Stromal cell of bone marrow (primary cell): ENCODE data around the gene ZC3HAV1L.
"Not testable (repeated sequence)": the region's sequence is repeated elsewhere in the genome, so short reads cannot be mapped to it uniquely, and the experiment has no call there.

Source experiments
- DNase-seq: peaks from one replicate; pipeline ENCODE4 v3.0.0-alpha.2; 2012; ENCODE audit warnings: low read depth

The ZC3HAV1L gene, protein sequence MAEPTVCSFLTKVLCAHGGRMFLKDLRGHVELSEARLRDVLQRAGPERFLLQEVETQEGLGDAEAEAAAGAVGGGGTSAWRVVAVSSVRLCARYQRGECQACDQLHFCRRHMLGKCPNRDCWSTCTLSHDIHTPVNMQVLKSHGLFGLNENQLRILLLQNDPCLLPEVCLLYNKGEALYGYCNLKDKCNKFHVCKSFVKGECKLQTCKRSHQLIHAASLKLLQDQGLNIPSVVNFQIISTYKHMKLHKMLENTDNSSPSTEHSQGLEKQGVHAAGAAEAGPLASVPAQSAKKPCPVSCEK

DNA sequence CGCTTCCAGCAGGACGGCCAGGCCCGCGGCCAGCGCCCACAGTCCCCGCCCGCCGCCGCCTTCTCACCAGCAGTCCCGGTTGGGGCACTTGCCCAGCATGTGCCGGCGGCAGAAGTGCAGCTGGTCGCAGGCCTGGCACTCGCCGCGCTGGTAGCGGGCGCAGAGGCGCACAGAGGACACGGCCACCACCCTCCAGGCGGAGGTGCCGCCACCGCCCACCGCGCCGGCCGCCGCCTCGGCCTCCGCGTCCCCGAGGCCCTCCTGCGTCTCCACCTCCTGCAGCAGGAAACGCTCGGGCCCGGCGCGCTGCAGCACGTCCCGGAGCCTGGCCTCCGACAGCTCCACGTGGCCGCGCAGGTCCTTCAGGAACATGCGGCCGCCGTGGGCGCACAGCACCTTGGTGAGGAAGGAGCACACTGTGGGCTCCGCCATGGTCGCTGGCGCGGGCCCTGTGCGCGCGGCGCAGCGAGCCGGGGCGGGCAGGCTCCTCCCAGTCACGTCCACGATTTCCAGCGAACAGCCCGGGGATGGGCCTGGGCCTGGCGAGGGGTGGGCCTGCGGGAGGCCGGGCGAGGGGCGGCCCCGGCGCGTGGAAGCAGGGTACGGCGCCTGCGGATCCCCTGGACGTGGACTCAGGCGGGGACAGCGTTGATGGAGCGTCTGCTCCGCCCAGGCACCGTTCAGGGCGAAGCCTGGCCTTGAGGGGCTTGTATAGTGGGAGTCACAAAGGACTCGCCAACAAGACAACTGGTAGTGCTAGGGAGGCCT lies at the start of gene ZC3HAV1L:
Gene ZC3HAV1L, minus strand, starts transcription at position 457 of the 768 bp plus-strand sequence. Its CDS starts 25 bp downstream, at position 432.
- peak; percentile 38 for DNase-seq

DNA sequence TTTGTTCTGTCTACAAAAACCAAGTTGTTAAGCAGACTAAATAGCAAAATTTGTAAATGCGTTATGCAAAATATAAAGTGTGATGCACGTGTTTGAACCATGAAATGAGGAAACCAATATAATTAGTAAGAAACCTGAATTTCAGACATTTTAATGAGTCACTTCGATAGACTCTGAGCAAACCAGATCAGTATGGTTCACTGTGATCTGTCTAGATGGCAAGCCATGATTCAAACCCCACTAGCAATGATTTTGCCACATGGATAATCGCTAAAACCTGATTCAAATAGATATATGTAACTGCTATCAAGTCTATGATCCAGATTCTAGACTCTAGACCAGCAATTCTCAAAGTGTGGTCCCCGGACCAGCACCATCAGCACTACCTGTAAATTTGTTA lies 48.9 kb upstream of the ZC3HAV1L start:
- DNase-seq = no peak

DNA sequence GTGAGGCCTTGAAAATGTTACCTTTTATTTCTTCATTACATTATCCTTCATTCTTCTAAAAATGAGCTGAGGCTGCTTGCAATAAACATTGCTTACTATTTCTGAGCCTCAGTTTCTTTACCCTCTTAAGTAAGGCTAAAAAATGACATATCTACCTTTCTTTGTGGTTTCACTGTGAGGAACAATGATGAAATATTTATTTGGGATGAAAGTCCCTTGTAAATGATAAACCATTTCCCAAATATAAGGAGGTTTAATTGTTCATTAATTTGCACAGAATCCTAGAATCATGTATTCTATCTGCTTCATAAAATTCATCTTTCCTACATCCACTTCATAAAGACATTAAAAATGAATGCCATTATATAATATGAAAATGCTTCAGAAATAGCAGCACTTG lies 45.7 kb upstream of the ZC3HAV1L start:
- DNase-seq = no peak

DNA sequence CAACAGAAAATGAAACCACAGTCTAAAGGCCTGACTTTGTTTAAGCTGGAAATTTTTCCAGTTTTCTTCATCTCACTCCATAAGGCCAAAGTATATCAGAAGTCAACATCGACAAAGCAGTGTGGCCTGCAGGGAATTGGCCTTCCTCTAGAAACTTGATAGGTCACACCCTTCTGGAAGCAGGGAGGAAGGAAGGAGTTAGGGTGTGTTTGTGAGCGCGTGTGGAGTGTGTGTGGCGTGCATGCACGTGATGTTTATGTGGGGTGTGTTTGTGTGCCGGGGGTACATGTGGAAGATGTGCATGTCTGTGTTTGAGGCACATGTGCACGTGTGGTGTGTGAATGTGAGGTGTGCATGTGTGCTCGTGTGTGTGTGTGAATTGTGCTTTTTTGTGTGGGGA lies 45.1 kb upstream of the ZC3HAV1L start:
- DNase-seq = no peak

DNA sequence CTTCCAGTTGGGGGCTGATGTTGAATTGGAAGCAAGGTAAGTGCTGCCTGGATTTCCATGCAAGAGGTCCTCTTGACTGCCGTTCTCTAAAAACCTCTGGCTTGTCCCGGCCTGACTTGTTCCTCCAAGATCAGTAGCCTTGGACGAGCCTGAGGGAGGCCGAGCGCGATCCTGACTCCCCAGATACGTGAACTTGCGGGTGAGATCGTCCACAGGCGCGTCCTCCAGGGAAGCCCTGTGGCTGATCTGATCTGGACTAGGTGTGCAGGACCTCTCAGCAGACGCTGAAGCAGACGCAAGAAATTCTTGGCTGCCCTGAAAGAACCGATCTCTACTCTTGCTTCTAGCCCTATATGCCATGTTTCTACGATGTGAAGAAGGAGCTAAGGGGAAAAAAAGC lies 44.0 kb upstream of the ZC3HAV1L start:
- DNase-seq = no peak

DNA sequence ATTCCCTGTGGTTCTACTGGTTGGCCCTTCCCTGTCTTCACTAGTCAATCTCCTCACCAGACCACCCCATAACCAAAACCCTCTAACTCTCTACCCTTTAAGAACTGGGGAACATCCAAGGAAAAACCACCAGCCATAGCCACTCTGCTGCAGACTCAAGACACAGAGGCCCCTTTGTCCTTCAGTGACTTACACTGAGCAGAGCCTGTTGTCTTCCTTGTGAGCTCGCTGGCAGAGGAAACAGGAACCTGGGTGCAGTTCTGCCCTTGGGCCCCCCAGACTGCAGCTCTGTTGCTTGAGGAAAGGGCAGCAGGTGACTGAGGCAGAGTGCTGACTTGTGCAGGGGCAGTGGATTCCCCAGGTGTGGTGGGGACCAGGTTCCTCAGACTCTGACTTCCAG lies 43.1 kb upstream of the ZC3HAV1L start:
- no peak for DNase-seq

DNA sequence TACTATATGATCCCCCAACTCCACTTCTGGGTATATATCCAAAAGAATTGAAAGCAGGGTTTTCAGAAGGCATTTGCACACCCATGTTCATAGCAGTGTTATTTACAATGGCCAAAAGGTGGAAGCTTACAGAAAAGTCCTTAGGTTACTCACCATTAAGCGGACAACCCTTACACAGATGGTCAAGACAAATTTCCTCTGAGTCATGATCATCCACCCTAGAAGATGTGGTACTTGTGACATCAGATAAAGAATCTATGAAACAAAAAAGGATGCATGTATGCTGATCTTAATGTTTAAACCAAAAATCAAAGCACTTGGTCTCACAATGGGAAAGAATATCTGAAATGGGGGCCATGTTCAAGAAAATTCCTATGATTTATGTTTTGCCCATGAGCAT lies 42.6 kb upstream of the ZC3HAV1L start:
- DNase-seq = no peak

DNA sequence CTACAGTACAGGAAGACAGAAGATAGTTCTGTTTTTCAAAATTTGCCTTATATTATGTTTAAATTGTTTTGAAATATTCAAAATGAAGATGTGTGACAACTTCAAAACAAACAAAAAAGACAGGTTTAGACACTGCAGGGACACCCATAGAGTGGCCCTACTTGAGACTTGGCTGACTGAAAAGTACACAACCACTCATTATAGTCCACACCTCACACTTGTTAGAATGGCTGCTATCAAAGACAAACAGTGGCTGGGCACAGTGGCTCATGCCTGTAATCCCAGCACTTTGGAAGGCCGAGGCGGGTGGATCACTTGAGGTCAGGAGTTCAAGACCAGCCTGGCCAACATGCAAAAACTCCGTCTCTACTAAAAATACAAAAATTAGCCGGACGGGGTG lies 41.9 kb upstream of the ZC3HAV1L start:
- not testable (repeated sequence) for DNase-seq

DNA sequence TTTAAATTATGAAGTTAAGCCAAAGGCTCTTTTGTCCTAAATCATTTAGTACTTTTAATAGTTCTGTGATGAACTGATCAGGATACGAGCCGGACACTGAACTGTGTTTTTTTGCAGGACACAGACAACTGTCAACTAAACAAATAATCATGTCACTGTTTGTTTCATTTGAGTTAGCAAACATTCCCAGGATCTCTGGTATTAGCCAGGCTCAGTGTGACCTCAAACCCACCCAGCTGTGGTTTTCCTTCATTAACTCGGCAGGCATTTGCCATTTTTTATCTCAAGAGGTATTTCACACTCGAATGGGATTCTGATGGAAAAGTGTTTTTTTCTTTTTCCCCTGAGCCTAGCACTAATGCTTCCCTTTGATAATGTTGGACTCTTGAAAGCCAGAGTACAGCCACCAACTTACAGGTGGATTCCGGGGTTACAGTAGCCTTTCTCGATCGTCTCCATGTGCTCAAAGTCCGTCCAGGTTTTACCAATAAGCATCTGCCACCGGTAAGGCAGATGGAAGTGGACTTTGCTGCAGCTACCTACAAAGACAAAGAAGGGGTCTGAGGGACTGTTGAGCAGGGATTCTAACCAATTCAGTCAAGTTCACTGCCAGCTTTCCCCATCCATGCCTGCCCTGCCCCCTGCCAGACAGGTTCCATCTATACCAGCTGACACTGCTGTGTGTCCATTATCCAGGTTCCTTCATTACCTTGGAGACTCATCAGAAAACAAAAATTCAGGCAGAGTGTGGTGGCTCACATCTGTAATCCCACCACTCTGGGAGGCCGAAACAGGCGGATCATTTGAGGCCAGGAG lies 40.2 kb upstream of the ZC3HAV1L start:
- no peak for DNase-seq

DNA sequence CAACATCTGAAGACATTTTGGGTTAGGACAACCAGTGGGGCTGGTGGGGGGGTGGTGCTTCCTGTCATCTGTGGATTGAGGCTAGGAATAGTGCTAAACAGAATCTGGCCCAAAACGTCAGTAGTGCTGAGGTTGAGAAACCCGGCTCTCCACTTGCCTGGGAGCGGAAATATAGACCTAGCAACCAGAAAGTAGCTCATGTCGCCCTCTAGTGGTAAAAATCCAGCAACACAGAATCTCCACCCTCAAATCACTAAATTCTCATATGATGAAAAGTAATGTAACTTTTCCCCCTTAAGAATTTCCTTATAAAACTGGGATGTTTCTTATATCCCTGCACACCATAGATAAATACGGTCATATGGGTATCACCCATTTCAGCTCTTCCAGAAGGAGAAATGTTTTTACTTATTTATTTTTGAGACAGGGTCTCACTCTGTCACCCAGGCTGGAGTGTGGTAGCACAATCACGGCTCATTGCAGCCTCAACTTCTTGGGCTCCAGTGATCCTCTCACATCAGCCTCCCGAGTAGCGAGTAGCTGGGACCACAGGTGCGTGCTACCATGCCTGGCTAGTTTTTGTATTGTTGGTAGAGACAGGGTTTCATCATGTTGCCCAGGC lies 39.3 kb upstream of the ZC3HAV1L start:
- DNase-seq = peak; percentile 71

DNA sequence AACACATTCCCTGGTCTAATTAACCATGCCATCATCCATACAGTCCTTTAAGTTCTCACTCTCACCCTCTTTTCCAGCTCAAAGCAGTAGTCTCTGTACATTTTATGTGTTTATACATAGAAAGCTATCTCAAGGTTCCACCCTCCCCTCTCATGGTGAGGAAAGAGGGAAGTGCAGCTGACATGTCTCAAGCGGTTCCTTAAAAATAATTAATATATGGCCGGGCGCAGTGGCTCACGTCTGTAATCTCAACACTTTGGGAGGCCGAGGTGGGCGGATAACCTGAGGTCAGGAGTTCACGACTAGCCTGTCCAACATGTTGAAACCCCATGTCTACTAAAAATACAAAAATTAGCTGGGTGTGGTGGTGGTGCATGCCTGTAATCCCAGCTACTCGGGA lies 37.0 kb upstream of the ZC3HAV1L start:
- no peak for DNase-seq

DNA sequence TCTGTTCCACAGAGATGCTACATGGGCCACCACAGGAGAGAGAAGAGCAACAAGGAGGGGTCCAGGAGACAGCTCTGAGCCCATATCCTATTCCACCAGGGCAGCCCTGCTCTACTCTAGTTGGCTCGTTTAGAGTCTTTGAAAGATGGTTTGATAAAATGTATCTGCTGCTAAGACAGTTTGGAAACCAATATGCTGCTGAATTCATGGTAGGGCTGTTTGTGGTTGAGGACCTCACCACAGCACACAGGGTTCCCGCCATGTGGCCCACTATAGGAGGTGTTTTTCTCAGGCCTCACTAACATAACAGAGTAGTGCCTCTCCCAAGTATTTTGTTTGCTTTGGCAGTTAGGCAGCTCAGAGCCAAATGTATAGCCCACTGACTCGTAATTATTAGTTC lies 35.8 kb upstream of the ZC3HAV1L start:
- no peak for DNase-seq

DNA sequence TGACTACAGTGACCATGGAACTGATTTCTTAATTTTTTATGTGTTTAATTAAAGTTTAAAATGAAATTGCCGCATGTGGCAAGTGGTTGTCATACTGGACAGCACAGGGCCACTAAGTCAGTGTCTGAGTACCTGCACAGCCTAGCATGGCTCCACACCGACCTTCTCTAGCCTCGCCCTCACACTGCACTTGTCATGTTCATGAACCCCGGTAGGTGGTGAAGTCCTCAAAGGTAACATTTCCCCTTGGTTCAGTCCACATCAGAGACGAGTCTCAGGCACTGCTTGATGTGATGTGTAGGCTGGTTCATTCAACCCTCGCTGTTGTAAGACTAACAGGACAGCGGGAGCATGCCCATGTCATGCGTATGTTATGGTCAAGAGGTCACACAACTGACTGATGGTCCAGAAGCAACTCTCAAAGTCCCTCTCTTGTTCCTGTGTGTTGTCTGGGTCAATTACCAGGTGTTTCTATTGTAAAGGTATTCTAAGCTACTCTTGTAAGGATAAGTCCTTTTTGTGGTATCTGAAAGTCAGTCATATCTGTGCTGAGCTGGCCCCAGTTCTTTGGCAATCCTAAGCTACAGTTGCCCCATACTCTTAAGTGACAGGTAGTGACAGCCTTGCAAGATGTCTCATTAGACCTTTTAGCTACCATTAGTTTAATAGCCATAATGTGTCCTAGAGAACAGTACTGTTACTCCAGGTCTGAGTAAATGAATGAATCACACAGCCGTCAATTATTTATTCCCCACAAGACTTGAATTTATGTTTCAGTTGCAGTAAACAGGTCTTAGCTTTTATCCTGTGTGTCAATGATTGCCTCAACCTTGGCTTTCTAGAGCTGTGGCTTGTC lies 32.9 kb upstream of the ZC3HAV1L start:
- no peak for DNase-seq

DNA sequence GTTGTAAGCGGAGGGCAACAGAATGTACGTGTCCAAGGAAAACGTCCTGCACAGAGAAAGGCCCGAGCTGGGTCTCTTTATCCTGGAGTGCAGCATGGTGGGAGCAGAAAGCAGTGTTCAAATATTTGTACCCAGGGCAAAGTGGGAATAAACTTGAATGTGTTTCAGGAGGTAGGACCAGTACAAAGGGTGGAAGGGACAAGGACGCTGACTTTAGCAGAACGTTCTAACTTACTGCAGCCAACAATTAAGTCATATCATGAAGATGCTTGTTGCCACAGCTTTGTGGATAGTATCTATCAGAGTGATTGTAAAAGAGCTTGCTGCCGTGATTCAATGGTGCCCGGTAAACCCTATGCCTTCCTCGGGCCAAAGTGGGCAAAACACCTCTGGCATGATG lies 30.5 kb upstream of the ZC3HAV1L start:
- no peak for DNase-seq

DNA sequence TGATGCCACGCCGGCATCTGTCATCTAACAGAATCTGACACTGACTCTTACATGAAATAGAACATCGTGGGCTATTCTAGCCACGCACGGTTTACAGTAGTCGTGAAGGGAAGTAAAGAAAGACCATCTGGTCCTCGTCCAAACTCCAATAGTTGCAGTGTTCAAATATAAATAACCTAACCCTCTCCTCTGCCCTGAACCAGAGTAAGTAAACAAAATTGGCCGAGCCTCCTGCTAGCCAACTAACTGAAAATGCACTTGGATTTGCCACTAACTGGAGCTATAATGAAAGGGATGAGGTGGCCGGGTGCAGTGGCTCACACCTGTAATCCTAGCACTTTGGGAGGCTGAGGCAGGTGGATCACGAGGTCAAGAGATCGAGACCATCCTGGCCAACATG lies 29.5 kb upstream of the ZC3HAV1L start:
- DNase-seq = no peak

DNA sequence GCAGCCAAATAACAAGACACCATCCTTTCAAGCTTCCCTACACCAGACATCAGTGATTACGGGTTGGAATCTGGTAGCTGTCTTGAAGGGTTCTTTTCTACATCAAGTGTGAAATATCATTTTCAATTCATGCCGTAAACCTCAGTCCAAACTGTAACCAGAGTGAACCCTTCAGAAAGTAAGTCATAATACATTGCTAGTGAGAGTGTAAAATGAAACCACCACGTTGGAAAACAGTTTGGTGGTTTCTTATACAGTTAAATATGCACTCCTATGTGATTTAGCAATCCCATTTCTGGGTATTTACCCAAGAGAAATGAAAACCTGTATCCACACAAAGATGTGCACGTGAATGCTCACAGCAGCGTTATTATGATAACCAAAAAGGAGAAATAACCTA lies 25.6 kb upstream of the ZC3HAV1L start:
- DNase-seq = no peak

DNA sequence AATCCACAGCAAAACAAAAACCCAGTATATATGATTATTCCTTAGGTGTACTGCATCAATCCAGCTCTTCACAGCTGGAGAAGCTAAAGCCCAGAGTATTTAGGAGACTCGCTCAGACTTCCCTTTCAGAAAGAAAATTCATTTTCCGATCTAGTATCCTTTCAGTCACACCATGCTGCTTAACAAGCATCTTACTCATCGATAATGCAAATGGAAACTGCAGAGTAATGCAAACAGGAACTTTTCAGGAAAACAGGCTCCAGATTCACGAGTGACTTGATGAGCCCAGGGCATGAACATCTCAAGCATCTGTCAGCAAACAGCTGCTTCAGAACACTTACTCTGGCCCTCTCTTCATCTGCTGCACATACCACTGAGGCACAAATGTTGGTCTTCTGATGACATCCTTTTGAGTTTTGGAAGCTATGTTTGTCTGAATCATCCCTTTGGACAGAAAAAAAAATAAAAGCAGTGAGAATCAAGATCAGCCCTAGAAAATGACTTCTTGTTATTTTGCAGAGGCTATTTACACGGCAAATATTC lies 24.9 kb upstream of the ZC3HAV1L start:
- no peak for DNase-seq

DNA sequence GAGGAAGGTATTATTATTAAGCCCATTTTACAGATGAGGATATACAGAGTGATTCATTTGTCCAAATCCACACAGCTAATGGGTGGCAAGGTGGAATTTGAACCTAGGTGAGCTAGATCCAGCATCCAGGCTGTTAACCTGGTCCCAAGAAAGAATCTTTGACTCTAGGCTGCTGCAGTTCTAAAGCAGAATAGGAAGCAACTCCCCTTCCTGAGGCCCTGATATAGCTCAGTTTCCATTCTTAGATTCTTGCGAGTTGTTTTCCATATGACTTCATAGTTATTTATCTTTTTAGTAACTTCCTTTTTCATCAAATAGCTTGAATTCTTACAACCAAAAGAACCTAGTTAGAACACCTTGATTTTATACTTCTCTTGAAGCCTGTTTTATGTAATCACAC lies 24.1 kb upstream of the ZC3HAV1L start:
- DNase-seq = no peak

DNA sequence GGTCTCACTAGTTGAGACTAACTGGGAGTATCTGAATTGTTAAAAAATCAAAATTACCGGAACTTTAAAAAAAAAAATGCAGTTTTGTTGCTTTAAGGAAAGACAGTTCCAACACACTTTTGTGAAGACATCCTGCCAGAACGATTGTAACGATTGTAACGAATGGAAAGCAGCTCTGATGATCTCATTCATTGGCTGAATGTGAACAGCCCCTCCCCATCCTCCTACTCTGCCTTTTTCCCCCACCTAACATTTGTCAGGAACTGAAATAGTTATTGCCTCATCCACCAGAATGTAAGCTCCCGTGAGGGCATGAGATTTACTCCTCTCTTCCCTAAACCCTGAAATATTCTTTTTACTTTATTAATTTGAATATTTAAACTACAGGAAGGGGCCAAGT lies 23.1 kb upstream of the ZC3HAV1L start:
- peak; percentile 36 for DNase-seq

DNA sequence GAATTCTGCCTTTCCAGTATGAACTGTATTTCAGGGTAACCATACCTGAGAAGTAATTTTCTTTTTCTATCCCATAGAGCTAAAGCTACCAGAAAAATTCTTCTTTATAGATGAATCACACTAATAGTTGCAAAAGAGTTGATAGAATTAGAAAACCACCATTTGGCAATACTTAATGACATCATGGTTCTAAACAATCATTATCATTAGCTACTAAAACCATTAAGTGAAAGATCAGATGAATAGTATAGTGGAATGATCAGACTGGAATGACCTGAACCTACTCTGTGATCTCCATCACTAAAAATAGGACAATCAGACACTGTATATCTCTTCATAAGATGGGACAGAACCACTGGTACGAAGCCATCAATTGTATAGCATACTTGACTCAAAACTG lies 19.8 kb upstream of the ZC3HAV1L start:
- no peak for DNase-seq

DNA sequence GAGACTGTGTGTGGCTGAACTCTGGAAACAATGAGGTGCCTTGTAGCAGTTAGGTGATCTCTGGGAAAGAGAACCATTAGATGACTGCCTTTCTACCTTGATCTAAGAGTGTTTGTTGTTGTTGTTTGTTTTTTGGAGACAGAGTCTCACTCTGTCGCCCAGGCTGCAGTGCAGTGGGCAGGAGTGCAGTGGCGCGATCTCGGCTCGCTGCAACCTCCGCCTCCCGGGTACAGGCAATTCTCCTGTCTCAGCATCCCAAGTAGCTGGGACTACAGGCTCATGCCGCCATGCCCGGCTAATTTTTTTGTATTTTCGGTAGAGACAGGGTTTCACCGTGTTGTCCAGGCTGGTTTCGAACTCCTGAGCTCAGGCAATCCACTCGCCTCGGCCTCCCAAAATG lies 18.8 kb upstream of the ZC3HAV1L start:
- DNase-seq = not testable (repeated sequence)
